HCT116 (cell line): ENCODE results near the gene PITHD1. TPM values are rescaled to one million over a fixed set of nuclear protein-coding genes. Genes with fewer than 3 reads are reported as not detected.
"Not testable (repeated sequence)": the region's sequence is repeated elsewhere in the genome, so short reads cannot be mapped to it uniquely, and the experiment has no call there.

Experiments used
- ATAC-seq: fragments of 200-7000 bp; cut with Tn5 transposase; 2 replicates; pipeline ENCODE4 v1.9.1; 2020; ENCODE audit warnings: mild to moderate bottlenecking, moderate library complexity
- BruUV-seq: library from RNA; stranded (reverse); fragments of 400-500 nt; replicated peaks from 2 replicates; lab custom pipeline; 2021; lab: Mats Ljungman, UMichigan
- CTCF ChIA-PET: fragments of 300-600 bp; sonication (Branson Sonifier 250); formaldehyde crosslinking; loops from one replicate; lab custom pipeline; 2021; ENCODE audit warnings: antibody characterized with exemption; lab: Charles Lee
- POLR2A ChIA-PET: fragments of 300-600, 350-600 bp; sonication (Branson Sonifier 250); formaldehyde crosslinking; loops from one replicate; lab custom pipeline; 2021; ENCODE audit warnings: antibody characterized with exemption; lab: Charles Lee
- RAD21 ChIA-PET, 2 experiments: fragments of 300-600 bp; sonication (Branson Sonifier 250); formaldehyde crosslinking; loops; one replicate each; lab custom pipeline; 2023; ENCODE audit warnings: low total read pairs in 2 of 2; ENCODE audit not compliant: uncharacterized antibody in 2 of 2, unreplicated experiment in 2 of 2, low non-redundant PET in 1 of 2; lab: Charles Lee
- DNase-seq: peaks from one replicate; pipeline ENCODE4 v3.0.0-alpha.2; 2010; ENCODE audit warnings: low read depth, low spot score
- H2AFZ ChIP-seq: fragments of 200-600 bp; shearing (Covaris generic), sonication (generic); 2 replicates; pipeline ENCODE4 v1.6.1; 2017; ENCODE audit warnings: low read depth, mixed run types, mixed read lengths, antibody characterized with exemption, low read length; ENCODE audit not compliant: poor library complexity, severe bottlenecking
- H3K27ac ChIP-seq: 2 replicates; pipeline ENCODE4 v1.5.1; 2012; ENCODE audit warnings: low read depth, low read length
- H3K27me3 ChIP-seq: fragments of 200-600 bp; sonication (generic); 2 replicates; pipeline ENCODE4 v1.6.1; 2016; ENCODE audit warnings: mixed run types, low read length, mixed read lengths; ENCODE audit not compliant: insufficient read depth
- H3K36me3 ChIP-seq, 2 experiments: fragments of 200-500 bp in 1 of 2; fragments of 200-600 bp in 1 of 2; sonication (Bioruptor generic) in 1 of 2; sonication (generic) in 1 of 2; 2 replicates each; pipeline versions ENCODE4 v1.5.1 to v1.6.1; 2014 to 2016; ENCODE audit warnings: low read length in 2 of 2, inconsistent platforms in 1 of 2, mixed read lengths in 1 of 2, mixed run types in 1 of 2; ENCODE audit not compliant: insufficient read depth in 2 of 2, control insufficient read depth in 1 of 2
- H3K4me1 ChIP-seq, 2 experiments: fragments of 200-600 bp in 1 of 2; sonication (generic) in 1 of 2; 2 replicates each; pipeline versions ENCODE4 v1.5.1 to v1.6.1; 2012 to 2017; ENCODE audit warnings: low read length in 2 of 2, inconsistent platforms in 1 of 2, mild to moderate bottlenecking in 1 of 2, mixed read lengths in 1 of 2, mixed run types in 1 of 2, moderate library complexity in 1 of 2; ENCODE audit not compliant: insufficient read depth in 2 of 2, control insufficient read depth in 1 of 2
- H3K4me2 ChIP-seq: fragments of 200-600 bp; sonication (generic); 2 replicates; pipeline ENCODE4 v1.6.1; 2017; ENCODE audit warnings: mixed run types, low read length, mixed read lengths
- H3K4me3 ChIP-seq, 2 experiments: fragments of 200-600 bp in 1 of 2; sonication (generic) in 1 of 2; replicated peaks in 1 of 2; 2 replicates each; pipeline ENCODE4 v1.5.1; 2011 to 2016; ENCODE audit warnings: low read length in 2 of 2, control low read depth in 1 of 2, low read depth in 1 of 2, mild to moderate bottlenecking in 1 of 2, mixed read lengths in 1 of 2, mixed run types in 1 of 2
- H3K79me2 ChIP-seq: fragments of 200-600 bp; sonication (generic); 2 replicates; pipeline ENCODE4 v1.6.1; 2017; ENCODE audit warnings: mild to moderate bottlenecking, mixed run types, low read length, moderate library complexity, mixed read lengths; ENCODE audit not compliant: insufficient read depth
- H3K9ac ChIP-seq: fragments of 200-600 bp; sonication (generic); 2 replicates; pipeline ENCODE4 v1.6.1; 2016; ENCODE audit warnings: low read length, mixed read lengths
- H3K9me2 ChIP-seq: fragments of 200-600 bp; sonication (generic), shearing (Covaris generic); 2 replicates; pipeline ENCODE4 v1.6.1; 2017; ENCODE audit warnings: mixed run types, mild to moderate bottlenecking, moderate library complexity; ENCODE audit not compliant: insufficient read depth
- H3K9me3 ChIP-seq, 2 experiments: fragments of 200-500 bp in 1 of 2; fragments of 200-600 bp in 1 of 2; sonication (Bioruptor generic) in 1 of 2; sonication (generic) in 1 of 2; 2 replicates each; pipeline ENCODE4 v1.6.1; 2014 to 2017; ENCODE audit warnings: low read length in 2 of 2, mixed read lengths in 2 of 2, inconsistent platforms in 1 of 2, low read depth in 1 of 2, mild to moderate bottlenecking in 1 of 2, mixed run types in 1 of 2, moderate library complexity in 1 of 2; ENCODE audit not compliant: control insufficient read depth in 1 of 2, insufficient read depth in 1 of 2
- H4K20me1 ChIP-seq: fragments of 200-600 bp; sonication (generic), shearing (Covaris generic); 2 replicates; pipeline ENCODE4 v1.6.1; 2017; ENCODE audit warnings: mixed run types, mild to moderate bottlenecking, moderate library complexity; ENCODE audit not compliant: insufficient read depth
- CEBPB ChIP-seq: IDR thresholded peaks from 2 replicates; pipeline ENCODE4 v1.6.1; 2012; ENCODE audit warnings: low read depth
- EGR1 ChIP-seq: IDR thresholded peaks from 2 replicates; pipeline ENCODE4 v1.6.1; 2012; ENCODE audit warnings: low read depth
- JUND ChIP-seq: IDR thresholded peaks from 2 replicates; pipeline ENCODE4 v1.6.1; 2012
- POLR2A ChIP-seq: IDR thresholded peaks from 2 replicates; pipeline ENCODE4 v1.7.0; 2011; ENCODE audit warnings: borderline replicate concordance; ENCODE audit not compliant: insufficient read depth, insufficient read length; ENCODE audit errors: extremely low read depth
- SIN3A ChIP-seq: IDR thresholded peaks from 2 replicates; pipeline ENCODE4 v1.6.1; 2012; ENCODE audit warnings: low read depth
- SP1 ChIP-seq: IDR thresholded peaks from 2 replicates; pipeline ENCODE4 v1.6.1; 2012; ENCODE audit warnings: low read depth
- SRF ChIP-seq: IDR thresholded peaks from 2 replicates; pipeline ENCODE4 v1.6.1; 2012; ENCODE audit warnings: low read depth
- YY1 ChIP-seq: IDR thresholded peaks from 2 replicates; pipeline ENCODE4 v1.6.1; 2011; ENCODE audit warnings: low read length, low read depth, moderate library complexity, mild to moderate bottlenecking; ENCODE audit not compliant: insufficient replicate concordance; ENCODE audit errors: extremely low read depth
- intact Hi-C: fragments of 100-400 bp; cut with micrococcal nuclease; formaldehyde crosslinking; loops from 2 replicates; pipeline ENCODE4 v1.10.0; 2022
- total RNA-seq: library from RNA; stranded (reverse); gene quantifications from one replicate; pipeline ENCODE4 v1.2.1, GENCODE V29; 2021; ENCODE audit not compliant: unreplicated experiment
- TF ChIP-seq, protein P1 (sequence below): IDR thresholded peaks from 2 replicates; pipeline ENCODE4 v1.6.1; 2012; ENCODE audit warnings: low read depth
- TF ChIP-seq, protein P2 (sequence below): IDR thresholded peaks from 2 replicates; pipeline ENCODE4 v1.6.1; 2012

PITHD1 gene
- total RNA-seq, 1 experiment from 2014 or later: 57.2 TPM

DNA sequence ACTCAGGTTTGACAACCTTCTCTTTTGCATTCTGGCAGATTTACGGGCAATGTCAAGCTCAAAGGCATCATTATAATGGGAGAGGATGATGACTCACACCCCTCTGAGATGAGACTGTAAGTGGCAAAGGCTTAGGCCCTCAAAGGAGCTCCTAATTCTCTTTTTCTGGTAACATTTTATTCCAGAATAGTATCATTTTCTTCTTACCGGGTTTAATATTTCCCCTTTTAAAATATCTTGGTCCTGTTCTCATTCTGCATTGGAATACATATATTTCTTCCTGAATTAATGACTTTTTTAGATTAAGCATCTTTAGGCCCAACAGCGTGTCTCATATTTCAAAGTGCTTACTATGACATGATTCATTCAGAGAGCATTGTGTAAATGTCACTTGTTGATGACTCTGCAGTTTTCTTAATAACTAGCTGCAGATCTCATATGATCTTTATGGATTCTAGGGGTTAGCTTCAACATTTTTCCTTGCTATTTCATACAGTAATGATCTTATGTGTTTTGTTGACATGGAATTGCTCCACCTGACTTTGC lies 1.7 kb downstream of the PITHD1 start (continued):
- TF ChIP-seq, protein P1, sequence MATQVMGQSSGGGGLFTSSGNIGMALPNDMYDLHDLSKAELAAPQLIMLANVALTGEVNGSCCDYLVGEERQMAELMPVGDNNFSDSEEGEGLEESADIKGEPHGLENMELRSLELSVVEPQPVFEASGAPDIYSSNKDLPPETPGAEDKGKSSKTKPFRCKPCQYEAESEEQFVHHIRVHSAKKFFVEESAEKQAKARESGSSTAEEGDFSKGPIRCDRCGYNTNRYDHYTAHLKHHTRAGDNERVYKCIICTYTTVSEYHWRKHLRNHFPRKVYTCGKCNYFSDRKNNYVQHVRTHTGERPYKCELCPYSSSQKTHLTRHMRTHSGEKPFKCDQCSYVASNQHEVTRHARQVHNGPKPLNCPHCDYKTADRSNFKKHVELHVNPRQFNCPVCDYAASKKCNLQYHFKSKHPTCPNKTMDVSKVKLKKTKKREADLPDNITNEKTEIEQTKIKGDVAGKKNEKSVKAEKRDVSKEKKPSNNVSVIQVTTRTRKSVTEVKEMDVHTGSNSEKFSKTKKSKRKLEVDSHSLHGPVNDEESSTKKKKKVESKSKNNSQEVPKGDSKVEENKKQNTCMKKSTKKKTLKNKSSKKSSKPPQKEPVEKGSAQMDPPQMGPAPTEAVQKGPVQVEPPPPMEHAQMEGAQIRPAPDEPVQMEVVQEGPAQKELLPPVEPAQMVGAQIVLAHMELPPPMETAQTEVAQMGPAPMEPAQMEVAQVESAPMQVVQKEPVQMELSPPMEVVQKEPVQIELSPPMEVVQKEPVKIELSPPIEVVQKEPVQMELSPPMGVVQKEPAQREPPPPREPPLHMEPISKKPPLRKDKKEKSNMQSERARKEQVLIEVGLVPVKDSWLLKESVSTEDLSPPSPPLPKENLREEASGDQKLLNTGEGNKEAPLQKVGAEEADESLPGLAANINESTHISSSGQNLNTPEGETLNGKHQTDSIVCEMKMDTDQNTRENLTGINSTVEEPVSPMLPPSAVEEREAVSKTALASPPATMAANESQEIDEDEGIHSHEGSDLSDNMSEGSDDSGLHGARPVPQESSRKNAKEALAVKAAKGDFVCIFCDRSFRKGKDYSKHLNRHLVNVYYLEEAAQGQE: no peak
- TF ChIP-seq YY1: no peak
- TF ChIP-seq JUND: peak; percentile 39; the same call in 1 of the 2 replicates
- TF ChIP-seq SIN3A: peak; percentile 56; the same call in 1 of the 2 replicates
- peak; percentile 64 for TF ChIP-seq CEBPB
- peak; percentile 44; the same call in 1 of the 2 replicates for TF ChIP-seq SP1
- no peak for TF ChIP-seq POLR2A
- TF ChIP-seq SRF: no peak; the same call in 1 of the 2 replicates
- TF ChIP-seq, protein P2, sequence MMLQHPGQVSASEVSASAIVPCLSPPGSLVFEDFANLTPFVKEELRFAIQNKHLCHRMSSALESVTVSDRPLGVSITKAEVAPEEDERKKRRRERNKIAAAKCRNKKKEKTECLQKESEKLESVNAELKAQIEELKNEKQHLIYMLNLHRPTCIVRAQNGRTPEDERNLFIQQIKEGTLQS: no peak
- TF ChIP-seq EGR1: no peak

DNA sequence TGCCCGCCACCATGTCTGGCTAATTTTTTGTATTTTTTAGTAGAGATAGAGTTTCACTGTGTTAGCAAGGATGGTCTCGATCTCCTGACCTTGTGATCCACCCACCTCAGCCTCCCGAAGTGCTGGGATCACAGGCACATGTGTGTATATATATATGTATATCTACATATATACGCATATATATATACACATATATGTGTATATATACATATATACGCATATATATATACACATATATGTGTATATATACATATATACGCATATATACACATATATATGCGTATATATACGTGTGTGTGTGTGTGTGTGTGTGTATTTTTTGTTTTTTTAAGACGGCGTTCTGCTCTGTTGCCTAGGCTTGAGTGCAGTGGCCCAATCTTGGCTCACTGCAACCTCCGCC lies 4.9 kb downstream of the PITHD1 start:
- BruUV-seq, POLR2A ChIA-PET, H3K27ac ChIP-seq, CTCF ChIA-PET, H2AFZ ChIP-seq, intact Hi-C loops, H3K27me3 ChIP-seq, H3K9me2 ChIP-seq, H3K4me3 ChIP-seq, ATAC-seq, H3K9me3 ChIP-seq, H3K9ac ChIP-seq, RAD21 ChIA-PET, H3K4me2 ChIP-seq, DNase-seq: not testable (repeated sequence)
- Histone ChIP-seq H3K36me3 (peaks cover 31 to 41% of the 10 kb centered on the region in 2 experiments; a peak in 3 of 4 replicates), H4K20me1 (peaks cover 11% of the 10 kb centered on the region; the same call in 1 of the 2 replicates), H3K4me1 (peaks cover 14 to 21% of the 10 kb centered on the region in 2 experiments), H3K79me2 (peaks cover 71% of the 10 kb centered on the region)
